ENCODE results near the gene HNRNPDL. TPM values are rescaled to one million over a fixed set of nuclear protein-coding genes. Genes with fewer than 3 reads are reported as not detected.

The HNRNPDL gene
- total and polyA plus RNA-seq, 2 of the 13 experiments (the other 11 are each of a cell fraction or from before 2014, with no cell fraction given): 167 to 414 TPM

DNA sequence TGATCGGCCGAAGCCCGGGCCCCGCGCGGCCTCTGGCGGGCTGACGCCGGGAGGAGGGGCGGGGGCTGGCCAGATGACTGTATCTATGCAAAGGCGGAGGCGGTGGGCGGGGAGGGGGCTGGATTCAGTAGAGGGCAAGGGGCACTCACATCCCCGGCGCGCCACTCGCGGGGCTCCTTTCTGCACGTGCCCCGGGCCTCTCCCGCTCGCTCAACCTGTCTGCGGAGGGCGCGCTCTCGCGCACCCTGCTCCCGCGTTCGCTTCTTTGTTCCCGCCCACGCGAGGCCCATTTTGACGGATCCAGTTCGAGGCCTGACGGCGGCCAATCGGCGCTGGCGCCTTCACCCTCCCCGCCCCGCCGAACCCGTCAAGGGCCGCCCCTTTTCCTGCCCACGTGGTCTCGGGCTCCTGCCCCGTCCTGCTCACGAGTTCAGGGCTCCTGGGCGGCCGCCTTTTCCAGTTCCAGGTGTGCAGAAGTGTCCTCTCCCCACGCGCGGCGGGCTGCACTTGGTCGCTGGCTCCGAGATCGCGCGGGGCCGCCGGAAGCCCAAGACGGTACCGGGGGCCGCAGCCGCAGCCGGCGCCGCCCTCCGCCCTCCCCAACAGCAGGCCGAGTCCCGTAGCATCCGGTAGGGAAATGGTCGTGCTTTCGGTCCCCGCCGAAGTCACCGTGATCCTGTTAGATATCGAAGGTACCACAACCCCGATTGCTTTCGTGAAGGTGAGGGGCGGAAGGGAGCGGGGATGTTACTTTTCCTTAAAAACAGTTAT, at the start of gene HNRNPDL, which contains the start of gene ENOPH1 (continued):
- TF ChIP-seq ZFY (CRISPR knock-in tag; IDR thresholded peaks at IDR 0.05): peak; percentile 69
- 0 out of 2 replicates have a peak, but pooled peaks have one; percentile 9 for TF ChIP-seq CBX5 (CRISPR knock-in tag; IDR thresholded peaks at IDR 0.05; ENCODE audit: borderline replicate concordance)
- TF ChIP-seq DMTF1 (CRISPR knock-in tag; IDR thresholded peaks at IDR 0.05): 0 out of 2 replicates have a peak, but pooled peaks have one; percentile 35
- TF ChIP-seq KLF13 (CRISPR knock-in tag; IDR thresholded peaks at IDR 0.05): no peak
- peak; percentile 13 for TF ChIP-seq TBL1XR1 (IDR thresholded peaks at IDR 0.05; ENCODE audit: borderline replicate concordance, low read length, partially characterized antibody)
- 0 out of 2 replicates have a peak, but pooled peaks have one; percentile 13 for TF ChIP-seq HNRNPL (IDR thresholded peaks at IDR 0.05; ENCODE audit: low read depth, low read length)
- TF ChIP-seq GABPB1 (CRISPR knock-in tag; IDR thresholded peaks at IDR 0.05): peak; percentile 83
- TF ChIP-seq NR1H2 (CRISPR knock-in tag; IDR thresholded peaks at IDR 0.05; ENCODE audit: borderline replicate concordance, low read depth): peak; percentile 87; the same call in 1 of the 2 replicates
- TF ChIP-seq, protein P1, sequence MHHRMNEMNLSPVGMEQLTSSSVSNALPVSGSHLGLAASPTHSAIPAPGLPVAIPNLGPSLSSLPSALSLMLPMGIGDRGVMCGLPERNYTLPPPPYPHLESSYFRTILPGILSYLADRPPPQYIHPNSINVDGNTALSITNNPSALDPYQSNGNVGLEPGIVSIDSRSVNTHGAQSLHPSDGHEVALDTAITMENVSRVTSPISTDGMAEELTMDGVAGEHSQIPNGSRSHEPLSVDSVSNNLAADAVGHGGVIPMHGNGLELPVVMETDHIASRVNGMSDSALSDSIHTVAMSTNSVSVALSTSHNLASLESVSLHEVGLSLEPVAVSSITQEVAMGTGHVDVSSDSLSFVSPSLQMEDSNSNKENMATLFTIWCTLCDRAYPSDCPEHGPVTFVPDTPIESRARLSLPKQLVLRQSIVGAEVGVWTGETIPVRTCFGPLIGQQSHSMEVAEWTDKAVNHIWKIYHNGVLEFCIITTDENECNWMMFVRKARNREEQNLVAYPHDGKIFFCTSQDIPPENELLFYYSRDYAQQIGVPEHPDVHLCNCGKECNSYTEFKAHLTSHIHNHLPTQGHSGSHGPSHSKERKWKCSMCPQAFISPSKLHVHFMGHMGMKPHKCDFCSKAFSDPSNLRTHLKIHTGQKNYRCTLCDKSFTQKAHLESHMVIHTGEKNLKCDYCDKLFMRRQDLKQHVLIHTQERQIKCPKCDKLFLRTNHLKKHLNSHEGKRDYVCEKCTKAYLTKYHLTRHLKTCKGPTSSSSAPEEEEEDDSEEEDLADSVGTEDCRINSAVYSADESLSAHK (CRISPR knock-in tag; IDR thresholded peaks at IDR 0.05; ENCODE audit: borderline replicate concordance): no peak
- TF ChIP-seq HDAC1 (CRISPR knock-in tag; IDR thresholded peaks at IDR 0.05): peak; percentile 91
- TF ChIP-seq ZNF331 (CRISPR knock-in tag; IDR thresholded peaks at IDR 0.05): no peak; the same call in 1 of the 2 replicates
- no peak for TF ChIP-seq NFRKB (IDR thresholded peaks at IDR 0.05)
- TF ChIP-seq ZSCAN9 (CRISPR knock-in tag; IDR thresholded peaks at IDR 0.05; ENCODE audit: borderline replicate concordance): peak; percentile 82
- TF ChIP-seq HOXA3 (CRISPR knock-in tag; IDR thresholded peaks at IDR 0.05): peak; percentile 94
- TF ChIP-seq MXD3 (CRISPR knock-in tag; IDR thresholded peaks at IDR 0.05): peak; percentile 94
- TF ChIP-seq ZNF562 (CRISPR knock-in tag; IDR thresholded peaks at IDR 0.05; ENCODE audit: borderline replicate concordance): peak; percentile 73
- peak; percentile 92 for TF ChIP-seq PRMT3 (CRISPR knock-in tag; IDR thresholded peaks at IDR 0.05; ENCODE audit: borderline replicate concordance, low read depth)
- TF ChIP-seq ZNF160 (CRISPR knock-in tag; IDR thresholded peaks at IDR 0.05): peak; percentile 90
- TF ChIP-seq, protein P2, sequence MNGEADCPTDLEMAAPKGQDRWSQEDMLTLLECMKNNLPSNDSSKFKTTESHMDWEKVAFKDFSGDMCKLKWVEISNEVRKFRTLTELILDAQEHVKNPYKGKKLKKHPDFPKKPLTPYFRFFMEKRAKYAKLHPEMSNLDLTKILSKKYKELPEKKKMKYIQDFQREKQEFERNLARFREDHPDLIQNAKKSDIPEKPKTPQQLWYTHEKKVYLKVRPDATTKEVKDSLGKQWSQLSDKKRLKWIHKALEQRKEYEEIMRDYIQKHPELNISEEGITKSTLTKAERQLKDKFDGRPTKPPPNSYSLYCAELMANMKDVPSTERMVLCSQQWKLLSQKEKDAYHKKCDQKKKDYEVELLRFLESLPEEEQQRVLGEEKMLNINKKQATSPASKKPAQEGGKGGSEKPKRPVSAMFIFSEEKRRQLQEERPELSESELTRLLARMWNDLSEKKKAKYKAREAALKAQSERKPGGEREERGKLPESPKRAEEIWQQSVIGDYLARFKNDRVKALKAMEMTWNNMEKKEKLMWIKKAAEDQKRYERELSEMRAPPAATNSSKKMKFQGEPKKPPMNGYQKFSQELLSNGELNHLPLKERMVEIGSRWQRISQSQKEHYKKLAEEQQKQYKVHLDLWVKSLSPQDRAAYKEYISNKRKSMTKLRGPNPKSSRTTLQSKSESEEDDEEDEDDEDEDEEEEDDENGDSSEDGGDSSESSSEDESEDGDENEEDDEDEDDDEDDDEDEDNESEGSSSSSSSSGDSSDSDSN (CRISPR knock-in tag; IDR thresholded peaks at IDR 0.05): peak; percentile 74
- TF ChIP-seq CEBPG (CRISPR knock-in tag; IDR thresholded peaks at IDR 0.05): no peak
- no peak for TF ChIP-seq ZNF326 (CRISPR knock-in tag; IDR thresholded peaks at IDR 0.05; ENCODE audit: borderline replicate concordance)
- TF ChIP-seq TCF12 (IDR thresholded peaks at IDR 0.05): no peak
- TF ChIP-seq TCF12 (CRISPR knock-in tag; IDR thresholded peaks at IDR 0.05): no peak
- TF ChIP-seq XBP1 (CRISPR knock-in tag; IDR thresholded peaks at IDR 0.05): peak; percentile 92; the same call in 1 of the 2 replicates
